GM21515 (cell line): ENCODE data around the gene CAPN10.

ENCODE experiments used
- ATAC-seq: cut with Tn5 transposase; IDR thresholded peaks from one replicate; pipeline ENCODE4 v1.9.1; 2021; ENCODE audit not compliant: unreplicated experiment

The CAPN10 gene

GRCh38 chr2:240636563-240637115 is 50.1 kb downstream of the CAPN10 start:
- no peak for ATAC-seq

- no peak for ATAC-seq
Observed at GRCh38 chr2:240637116-240637900, 50.8 kb downstream of the CAPN10 start.

- no peak for ATAC-seq
Observed at GRCh38 chr2:240637901-240638345, 51.4 kb downstream of the CAPN10 start.

- ATAC-seq = no peak
Observed at GRCh38 chr2:240638512-240639160, 52.1 kb downstream of the CAPN10 start.

GRCh38 chr2:240639566-240639965 is 53.0 kb downstream of the CAPN10 start:
- ATAC-seq = no peak

- no peak for ATAC-seq
Observed at GRCh38 chr2:240640939-240641338, 54.4 kb downstream of the CAPN10 start.

- no peak for ATAC-seq
Observed at GRCh38 chr2:240642061-240642805, 55.7 kb downstream of the CAPN10 start.

GRCh38 chr2:240642806-240643092 is 56.2 kb downstream of the CAPN10 start:
- ATAC-seq = no peak

- ATAC-seq = no peak
Observed at GRCh38 chr2:240643093-240643810, 56.7 kb downstream of the CAPN10 start.

- no peak for ATAC-seq
Observed at GRCh38 chr2:240643811-240644150, 57.2 kb downstream of the CAPN10 start.

- ATAC-seq = no peak
Observed at GRCh38 chr2:240644171-240644651, 57.7 kb downstream of the CAPN10 start.

GRCh38 chr2:240644859-240645301 is 58.3 kb downstream of the CAPN10 start:
- ATAC-seq = no peak

GRCh38 chr2:240645346-240645745 is 58.8 kb downstream of the CAPN10 start:
- no peak for ATAC-seq

GRCh38 chr2:240645801-240646175 is 59.3 kb downstream of the CAPN10 start:
- ATAC-seq = no peak

- ATAC-seq = no peak
Observed at GRCh38 chr2:240646176-240646899, 59.8 kb downstream of the CAPN10 start.

GRCh38 chr2:240646900-240647502 is 60.5 kb downstream of the CAPN10 start:
- ATAC-seq = no peak

GRCh38 chr2:240647503-240648154 is 61.1 kb downstream of the CAPN10 start:
- ATAC-seq = no peak

- ATAC-seq = no peak
Observed at GRCh38 chr2:240648155-240648649, 61.7 kb downstream of the CAPN10 start.
